ENCODE data around the gene PTCHD4.
A peak's percentile ranks its signal among the peaks of the same experiment; 100 is the strongest.
"Not testable (repeated sequence)": the region's sequence is repeated elsewhere in the genome, so short reads cannot be mapped to it uniquely, and the experiment has no call there.

PTCHD4 gene

DNA sequence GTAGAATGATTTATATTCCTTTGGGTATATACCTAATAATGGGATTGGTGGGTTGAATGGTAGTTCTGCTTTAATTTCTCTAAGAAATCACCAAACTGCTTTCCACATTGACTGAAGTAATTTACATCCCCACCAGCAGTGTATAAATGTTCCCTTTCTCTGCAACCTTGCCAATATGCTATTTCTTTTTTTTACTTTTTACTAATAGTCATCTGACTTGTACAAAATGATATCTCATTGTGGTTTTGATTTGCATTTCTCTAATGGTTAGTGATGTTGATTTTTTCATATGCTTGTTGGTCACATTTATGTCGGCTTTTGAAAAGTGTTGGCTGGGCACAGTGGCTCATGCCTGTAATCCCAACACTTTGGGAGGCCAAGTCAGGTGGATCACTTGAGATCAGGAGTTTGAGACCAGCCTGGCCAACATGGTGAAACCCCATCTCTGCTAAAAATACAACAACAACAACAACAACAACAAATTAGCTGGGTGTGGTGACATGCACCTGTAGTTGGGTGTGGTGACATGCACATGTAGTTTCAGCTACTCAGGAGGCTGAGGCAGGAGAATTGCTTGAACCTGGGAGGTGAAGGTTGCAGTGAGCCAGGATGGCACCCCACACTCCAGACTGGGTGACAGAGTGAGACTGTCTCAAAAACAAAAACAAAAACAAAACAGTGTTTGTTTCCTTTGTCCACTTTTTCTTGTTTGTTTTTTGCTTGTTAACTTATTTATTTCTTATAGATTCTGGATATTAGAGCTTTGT is 11.2 kb upstream of the PTCHD4 start:
- WGBS = 93% methylated on average over 1 of the region's 1 CpG
- H3K9me3 ChIP-seq (ENCODE audit: insufficient read depth, low read depth, low read length) = not testable (repeated sequence)

GRCh38 chr6:48116699-48117645 is 6.0 kb upstream of the PTCHD4 start:
- Histone ChIP-seq H3K4me1 (ENCODE audit: insufficient read depth, low read length) (peaks cover 15% of the 10 kb centered on the region), H3K9ac (ENCODE audit: low read depth, low read length) (no peak overlapping the region), H3K27ac (ENCODE audit: low read depth, low read length) (no peak overlapping the region), H3K36me3 (ENCODE audit: insufficient read depth, low read length) (no peaks in the 10 kb centered on the region), H3K4me3 (ENCODE audit: low read length) (no peak overlapping the region), H3K27me3 (ENCODE audit: insufficient read depth, low read length) (no peaks in the 10 kb centered on the region), H3K9me3 (ENCODE audit: insufficient read depth, low read depth, low read length) (no peaks in the 10 kb centered on the region)
- WGBS = 97% methylated on average over 3 of the region's 3 CpGs

More for the DNA sequence above, 11.2 kb upstream of the PTCHD4 start:
- not testable (repeated sequence) for H3K27me3 ChIP-seq (ENCODE audit: insufficient read depth, low read length); H3K36me3 ChIP-seq (ENCODE audit: insufficient read depth, low read length); H3K9ac ChIP-seq (ENCODE audit: low read depth, low read length); H3K4me1 ChIP-seq (ENCODE audit: insufficient read depth, low read length); H3K27ac ChIP-seq (ENCODE audit: low read depth, low read length); H3K4me3 ChIP-seq (ENCODE audit: low read length)

- 88% methylated on average over 2 of the region's 2 CpGs for WGBS
- Histone ChIP-seq H3K27me3 (ENCODE audit: insufficient read depth, low read length) (no peaks in the 10 kb centered on the region), H3K9ac (ENCODE audit: low read depth, low read length) (no peak overlapping the region), H3K4me3 (ENCODE audit: low read length) (no peak overlapping the region), H3K36me3 (ENCODE audit: insufficient read depth, low read length) (no peaks in the 10 kb centered on the region), H3K4me1 (ENCODE audit: insufficient read depth, low read length) (peaks cover 35% of the 10 kb centered on the region), H3K27ac (ENCODE audit: low read depth, low read length) (no peak overlapping the region), H3K9me3 (ENCODE audit: insufficient read depth, low read depth, low read length) (no peaks in the 10 kb centered on the region)
Measured at GRCh38 chr6:48113130-48113529, 2.1 kb upstream of the PTCHD4 start.

DNA sequence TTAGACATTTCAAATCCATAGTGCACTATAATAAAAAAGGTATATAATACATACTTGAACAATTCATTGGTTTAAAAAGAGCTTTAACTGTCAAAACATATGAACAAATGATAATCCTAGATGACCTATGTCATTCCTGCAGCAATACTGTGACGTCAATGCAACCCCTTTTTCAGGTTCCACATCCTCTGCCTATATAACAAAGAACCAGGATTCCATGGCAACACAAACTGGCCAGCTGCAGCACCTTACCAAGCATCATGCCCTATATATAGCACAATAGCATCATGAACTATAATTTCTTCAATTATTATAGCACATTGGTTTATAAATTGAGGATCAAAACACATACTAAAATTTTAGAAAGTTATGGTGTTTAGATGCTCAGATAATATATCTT is 578 bp upstream of the PTCHD4 start:
- Histone ChIP-seq H3K27ac (ENCODE audit: low read depth, low read length) (peak overlapping the region; percentile 57), H3K9ac (ENCODE audit: low read depth, low read length) (peak overlapping the region; percentile 66), H3K4me3 (ENCODE audit: low read length) (no peak overlapping the region), H3K36me3 (ENCODE audit: insufficient read depth, low read length) (no peaks in the 10 kb centered on the region), H3K9me3 (ENCODE audit: insufficient read depth, low read depth, low read length) (no peaks in the 10 kb centered on the region), H3K4me1 (ENCODE audit: insufficient read depth, low read length) (peaks cover 35% of the 10 kb centered on the region), H3K27me3 (ENCODE audit: insufficient read depth, low read length) (no peaks in the 10 kb centered on the region)
- 71% methylated on average over 1 of the region's 1 CpG for WGBS

DNA sequence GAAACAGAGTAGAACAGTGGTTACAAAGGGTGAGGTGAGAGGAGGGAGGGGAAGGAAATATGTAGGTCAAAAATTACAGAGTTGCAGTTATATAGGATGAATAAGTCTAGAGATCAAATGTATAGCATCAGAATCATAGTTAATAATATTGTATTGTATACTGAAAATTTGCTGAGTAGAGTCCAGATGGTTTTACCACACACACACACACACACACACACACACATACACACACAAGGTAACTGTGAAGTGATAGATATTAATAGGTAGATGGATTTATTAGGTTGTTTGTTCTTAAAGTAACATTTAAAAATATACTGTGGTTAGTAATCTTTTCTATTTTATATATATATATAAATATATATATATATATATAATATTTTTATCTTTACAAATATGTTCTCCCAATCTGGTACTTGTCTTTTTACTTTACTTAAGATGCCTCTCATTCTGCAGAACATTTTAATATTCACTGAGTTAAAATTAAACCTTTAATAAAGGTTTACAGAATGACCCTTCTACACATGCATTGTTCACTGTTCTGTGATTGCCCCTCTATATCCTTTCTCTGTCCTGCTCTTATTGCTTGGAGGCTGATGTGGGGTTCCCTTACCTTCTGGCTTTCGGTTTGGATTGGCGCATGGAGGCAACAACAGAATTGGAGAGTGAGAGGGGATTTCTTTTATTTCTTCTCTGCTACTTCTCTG is 408 bp downstream of the PTCHD4 start:
- H3K9me3 ChIP-seq (ENCODE audit: insufficient read depth, low read depth, low read length) = no peaks in the 10 kb centered on the region
- H3K27ac ChIP-seq (ENCODE audit: low read depth, low read length) = peak overlapping the region; percentile 57
- peak overlapping the region; percentile 66 for H3K4me3 ChIP-seq (ENCODE audit: low read length)
- no CpG with 5 or more reads among the region's 2 CpGs for WGBS
- peaks cover 35% of the 10 kb centered on the region for H3K4me1 ChIP-seq (ENCODE audit: insufficient read depth, low read length)
- no peaks in the 10 kb centered on the region for H3K36me3 ChIP-seq (ENCODE audit: insufficient read depth, low read length)
- H3K27me3 ChIP-seq (ENCODE audit: insufficient read depth, low read length) = no peaks in the 10 kb centered on the region
- peak overlapping the region; percentile 66 for H3K9ac ChIP-seq (ENCODE audit: low read depth, low read length)

DNA sequence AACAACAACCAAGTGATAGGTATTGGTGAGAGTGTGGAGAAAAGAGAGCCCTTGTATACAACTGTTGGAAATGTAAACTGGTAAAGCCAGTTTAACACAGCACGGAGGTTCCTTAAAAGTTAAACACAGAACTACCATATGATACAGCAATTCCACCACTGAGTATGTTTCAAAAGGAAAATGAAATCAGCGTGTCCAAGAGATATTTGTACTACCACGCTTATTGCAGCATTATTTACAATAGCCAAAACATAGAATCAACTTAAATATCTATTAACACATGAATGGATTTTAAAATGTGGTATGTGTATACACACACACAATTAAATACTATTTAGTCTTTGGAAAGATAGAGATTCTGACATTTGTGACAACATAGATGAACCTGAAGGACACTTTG is 1.1 kb downstream of the PTCHD4 start:
- no peak overlapping the region for H3K27ac ChIP-seq (ENCODE audit: low read depth, low read length)
- peaks cover 32% of the 10 kb centered on the region for H3K4me1 ChIP-seq (ENCODE audit: insufficient read depth, low read length)
- peak overlapping the region; percentile 66 for H3K4me3 ChIP-seq (ENCODE audit: low read length)
- H3K27me3 ChIP-seq (ENCODE audit: insufficient read depth, low read length) = no peaks in the 10 kb centered on the region
- H3K36me3 ChIP-seq (ENCODE audit: insufficient read depth, low read length) = no peaks in the 10 kb centered on the region
- no peaks in the 10 kb centered on the region for H3K9me3 ChIP-seq (ENCODE audit: insufficient read depth, low read depth, low read length)
- peak overlapping the region; percentile 34 for H3K9ac ChIP-seq (ENCODE audit: low read depth, low read length)
- WGBS = 49% methylated on average over 3 of the region's 3 CpGs

GRCh38 chr6:48102476-48103195 is 8.4 kb downstream of the PTCHD4 start:
- 95% methylated on average over 17 of the region's 17 CpGs for WGBS
- H3K9ac ChIP-seq (ENCODE audit: low read depth, low read length); H3K27me3 ChIP-seq (ENCODE audit: insufficient read depth, low read length); H3K9me3 ChIP-seq (ENCODE audit: insufficient read depth, low read depth, low read length); H3K36me3 ChIP-seq (ENCODE audit: insufficient read depth, low read length); H3K4me3 ChIP-seq (ENCODE audit: low read length); H3K4me1 ChIP-seq (ENCODE audit: insufficient read depth, low read length); H3K27ac ChIP-seq (ENCODE audit: low read depth, low read length): not testable (repeated sequence)

DNA sequence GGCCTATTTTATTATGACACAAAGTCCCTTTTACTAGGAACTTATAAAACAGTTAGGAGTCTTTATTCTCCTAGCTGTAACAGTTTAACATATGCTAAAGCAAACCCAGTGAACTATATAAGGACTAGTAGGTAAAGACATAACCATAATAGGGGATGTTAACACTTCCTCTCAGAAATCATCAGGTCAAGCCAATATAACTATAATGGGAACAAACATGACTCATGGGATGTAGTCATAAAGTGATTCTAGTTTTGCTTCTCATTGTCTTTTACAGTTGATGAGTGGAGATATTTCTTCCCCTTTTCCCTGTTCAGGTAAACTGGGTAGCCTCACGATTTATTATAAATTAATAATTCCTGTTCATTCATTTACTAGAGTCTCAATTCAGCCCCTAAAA is 9.7 kb downstream of the PTCHD4 start:
- peaks cover 7% of the 10 kb centered on the region for H3K36me3 ChIP-seq (ENCODE audit: insufficient read depth, low read length)
- 100% methylated on average over 1 of the region's 1 CpG for WGBS
- H3K9me3 ChIP-seq (ENCODE audit: insufficient read depth, low read depth, low read length) = no peaks in the 10 kb centered on the region
- H3K4me1 ChIP-seq (ENCODE audit: insufficient read depth, low read length) = 0 out of 2 replicates have a peak, but pooled peaks cover 4% of the 10 kb centered on the region
- no peak overlapping the region for H3K4me3 ChIP-seq (ENCODE audit: low read length)
- no peaks in the 10 kb centered on the region for H3K27me3 ChIP-seq (ENCODE audit: insufficient read depth, low read length)
- H3K27ac ChIP-seq (ENCODE audit: low read depth, low read length) = no peak overlapping the region
- H3K9ac ChIP-seq (ENCODE audit: low read depth, low read length) = no peak overlapping the region

- no peak overlapping the region for H3K9ac ChIP-seq (ENCODE audit: low read depth, low read length)
- H3K27ac ChIP-seq (ENCODE audit: low read depth, low read length) = no peak overlapping the region
- H3K27me3 ChIP-seq (ENCODE audit: insufficient read depth, low read length) = no peaks in the 10 kb centered on the region
- 94% methylated on average over 4 of the region's 4 CpGs for WGBS
- H3K4me3 ChIP-seq (ENCODE audit: low read length) = no peak overlapping the region
- H3K4me1 ChIP-seq (ENCODE audit: insufficient read depth, low read length) = 0 out of 2 replicates have a peak, but pooled peaks cover 4% of the 10 kb centered on the region
- peaks cover 7% of the 10 kb centered on the region for H3K36me3 ChIP-seq (ENCODE audit: insufficient read depth, low read length)
- H3K9me3 ChIP-seq (ENCODE audit: insufficient read depth, low read depth, low read length) = no peaks in the 10 kb centered on the region
Measured at GRCh38 chr6:48100588-48100895, 10.5 kb downstream of the PTCHD4 start.

- no peak overlapping the region for H3K27ac ChIP-seq (ENCODE audit: low read depth, low read length)
- 89% methylated on average over 3 of the region's 3 CpGs for WGBS
- no peak overlapping the region for H3K9ac ChIP-seq (ENCODE audit: low read depth, low read length)
- H3K4me3 ChIP-seq (ENCODE audit: low read length) = no peak overlapping the region
- 0 out of 2 replicates have a peak, but pooled peaks cover 4% of the 10 kb centered on the region for H3K4me1 ChIP-seq (ENCODE audit: insufficient read depth, low read length)
- no peaks in the 10 kb centered on the region for H3K27me3 ChIP-seq (ENCODE audit: insufficient read depth, low read length)
- peaks cover 7% of the 10 kb centered on the region for H3K36me3 ChIP-seq (ENCODE audit: insufficient read depth, low read length)
- H3K9me3 ChIP-seq (ENCODE audit: insufficient read depth, low read depth, low read length) = no peaks in the 10 kb centered on the region
Measured at GRCh38 chr6:48099713-48100587, 11.0 kb downstream of the PTCHD4 start.

Data from HUES64 (cell line).